ENCODE results near the gene MPRIP.

Gene MPRIP

DNA sequence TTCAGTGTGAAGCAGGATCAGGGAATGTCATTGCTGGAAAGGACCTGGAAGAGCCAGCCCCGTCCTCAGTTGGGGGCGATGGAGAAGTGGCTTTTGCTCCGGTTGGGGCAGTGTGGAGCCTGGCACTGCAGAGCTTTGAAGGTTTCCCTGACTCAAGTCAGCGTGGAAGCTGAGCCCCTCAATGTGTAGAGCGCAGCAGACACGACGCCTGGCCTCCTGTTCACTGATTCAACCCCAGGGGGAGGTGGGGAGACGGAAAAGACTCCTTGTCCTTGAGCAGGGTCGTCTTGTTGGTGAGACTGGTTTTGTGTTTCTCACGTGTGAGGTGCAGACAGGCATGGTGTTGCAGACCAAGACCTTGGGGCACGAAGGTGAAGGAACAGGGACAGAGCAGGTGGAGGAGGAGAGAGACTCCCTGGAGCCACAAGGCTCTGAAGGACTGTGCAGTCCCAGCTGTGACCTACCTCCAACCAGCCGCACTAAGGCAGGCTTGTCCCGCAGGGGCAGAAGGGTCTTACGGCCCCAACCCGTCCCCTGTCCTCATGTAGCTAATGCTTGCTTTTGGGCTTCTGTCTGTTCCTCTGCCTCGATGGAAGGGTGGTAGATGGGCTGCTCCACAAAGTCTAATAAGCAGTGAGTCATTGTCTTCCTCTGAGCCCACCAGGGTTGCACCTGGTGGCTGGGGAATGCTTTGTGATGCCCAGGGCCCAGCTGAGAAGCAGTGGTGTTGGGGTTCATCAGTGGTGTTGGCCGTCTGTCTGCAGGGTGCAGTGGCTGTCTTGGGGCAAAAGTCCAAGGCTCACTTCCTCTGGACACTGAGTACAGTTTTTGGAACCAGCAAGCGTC is 47.8 kb downstream of the MPRIP start:
- DNase-seq, result no peak

DNA sequence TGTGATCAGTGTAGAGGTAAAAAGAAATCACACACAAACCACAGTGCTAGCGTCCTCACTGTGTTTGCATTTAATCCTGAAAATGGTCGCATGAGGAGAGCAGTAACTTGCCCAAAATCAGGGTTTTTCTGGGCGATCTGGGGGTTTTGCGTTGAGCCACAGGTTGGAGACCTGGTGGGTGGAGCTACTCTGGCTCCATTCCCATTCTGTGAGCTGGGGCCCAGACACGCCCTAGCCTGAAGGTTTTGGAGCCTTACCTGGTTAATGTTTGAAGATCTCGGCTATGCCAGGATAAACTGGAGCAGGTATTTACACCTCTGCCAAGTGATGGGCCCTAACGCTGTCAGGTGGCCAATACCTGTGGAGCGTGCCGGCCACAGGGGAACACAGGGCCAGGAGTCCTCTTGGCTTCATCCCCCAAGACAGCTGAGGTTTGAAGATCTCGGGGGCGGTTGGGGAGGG is 48.4 kb downstream of the MPRIP start:
- DNase-seq, result no peak

DNA sequence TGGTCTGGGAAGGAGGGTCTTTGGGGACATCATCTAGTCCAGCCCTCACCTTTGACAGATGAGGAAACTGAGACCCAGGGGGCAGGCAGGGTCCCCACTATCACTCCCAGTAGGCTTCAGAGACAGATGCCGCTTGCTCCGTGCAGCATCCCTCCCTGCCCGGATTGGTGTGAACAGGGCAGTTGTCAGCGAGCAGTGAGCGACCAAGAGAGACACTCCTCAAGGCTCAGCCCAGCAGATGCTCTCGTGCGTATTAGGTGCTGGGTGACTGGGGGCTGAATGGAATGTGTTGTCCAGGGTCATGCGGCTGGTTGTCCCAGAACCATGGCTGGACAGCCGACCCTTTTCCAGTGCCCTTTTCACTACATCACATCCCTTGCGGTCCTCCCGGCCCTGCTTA is 49.0 kb downstream of the MPRIP start:
- DNase-seq, result no peak

DNA sequence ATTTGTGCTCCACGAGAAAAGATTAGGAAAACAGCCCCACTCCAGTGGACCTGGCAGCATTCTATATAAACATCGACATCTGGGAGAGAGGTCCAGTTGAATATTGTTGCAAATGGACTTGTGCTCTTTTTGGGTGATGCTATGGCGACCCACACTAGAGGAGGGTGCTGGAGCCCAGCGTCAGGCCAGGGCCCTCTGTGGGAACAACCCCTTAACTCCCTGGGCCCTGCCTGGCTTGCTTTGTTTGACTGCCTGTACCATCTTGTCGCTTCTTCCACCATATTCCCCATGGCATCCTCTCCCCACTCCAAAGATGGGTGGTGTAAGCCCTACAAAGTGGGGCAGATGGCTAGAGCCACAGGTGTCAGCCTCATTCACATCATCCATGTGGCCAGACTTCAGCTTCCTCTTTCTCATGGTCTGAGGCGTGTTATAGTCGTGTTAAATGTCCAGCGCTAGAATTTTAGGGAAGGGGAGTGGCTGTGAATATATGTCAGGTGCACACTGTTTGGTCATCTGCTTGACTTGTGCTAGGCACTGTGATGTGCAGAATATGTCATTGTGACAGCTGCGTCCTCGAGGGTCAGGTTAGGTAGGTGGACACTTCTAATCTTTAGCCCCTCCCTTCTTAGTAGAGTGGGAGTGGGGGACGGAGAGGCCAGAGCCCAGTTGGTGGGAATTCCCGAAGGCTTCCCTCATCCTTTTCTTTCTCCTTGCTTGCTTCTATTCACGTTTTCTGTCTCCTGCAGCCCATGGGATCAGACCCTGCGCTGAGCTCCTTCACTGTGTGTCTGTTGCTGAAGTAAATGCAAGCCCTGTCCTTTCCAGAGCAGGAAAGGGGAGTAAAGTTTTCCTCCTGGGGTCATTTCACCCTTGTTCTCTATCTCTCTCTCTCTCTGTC is 49.8 kb downstream of the MPRIP start:
- DNase-seq, result no peak

DNA sequence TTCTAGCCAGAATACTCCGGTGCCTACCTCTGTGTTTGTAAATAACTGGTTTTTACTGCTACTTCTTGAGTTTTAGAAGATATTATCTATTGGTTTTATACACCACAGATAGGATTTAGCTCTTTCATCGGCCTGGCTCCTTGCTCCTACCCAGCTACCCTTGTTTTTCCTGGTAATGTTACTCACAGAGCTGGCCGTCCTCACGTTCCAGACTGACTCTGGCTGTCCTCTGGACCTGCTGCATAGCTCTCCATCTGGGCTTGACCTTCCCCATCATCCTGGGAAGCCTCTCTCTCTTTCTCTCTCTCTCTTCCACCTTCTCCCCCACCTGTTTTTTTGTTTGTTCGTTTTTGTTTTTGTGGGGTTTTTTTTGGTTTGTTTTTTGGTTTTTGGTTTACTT is 51.5 kb downstream of the MPRIP start:
- DNase-seq, result no peak

DNA sequence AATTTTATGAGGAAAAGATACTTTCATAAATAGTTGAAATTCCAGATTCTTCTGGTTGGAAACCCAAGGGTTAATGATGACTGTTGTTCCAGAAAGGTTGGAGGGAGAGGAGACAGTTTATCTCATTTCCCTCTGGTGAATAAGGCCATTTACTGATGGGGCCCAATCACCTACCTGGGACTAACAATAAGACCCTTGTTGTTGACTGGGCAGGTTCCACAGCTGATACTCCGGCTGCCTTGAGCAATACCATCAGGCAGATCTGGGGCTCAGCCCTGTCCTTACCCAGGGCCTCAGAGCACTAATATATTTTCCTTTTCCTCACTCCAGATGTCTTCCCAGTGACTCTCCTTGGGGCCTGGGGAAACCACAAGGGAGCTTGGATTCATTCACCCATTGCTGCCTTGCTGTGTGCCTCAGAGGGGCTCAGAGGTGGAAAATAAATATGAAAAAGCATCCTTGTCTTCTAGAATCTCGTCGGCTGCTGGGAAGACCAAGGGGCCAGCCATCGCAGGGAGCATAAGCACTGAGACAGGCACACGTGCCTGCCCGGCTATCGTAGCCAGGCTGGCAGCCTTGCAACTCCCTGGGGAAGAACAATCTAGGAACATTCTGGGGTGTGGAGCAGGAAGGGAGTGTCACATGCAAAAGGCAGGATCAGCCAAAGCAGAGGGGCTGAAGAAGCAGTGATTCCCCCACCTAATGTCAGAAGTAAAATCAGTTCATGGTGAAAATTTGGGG is 54.4 kb downstream of the MPRIP start:
- DNase-seq, result no peak

DNA sequence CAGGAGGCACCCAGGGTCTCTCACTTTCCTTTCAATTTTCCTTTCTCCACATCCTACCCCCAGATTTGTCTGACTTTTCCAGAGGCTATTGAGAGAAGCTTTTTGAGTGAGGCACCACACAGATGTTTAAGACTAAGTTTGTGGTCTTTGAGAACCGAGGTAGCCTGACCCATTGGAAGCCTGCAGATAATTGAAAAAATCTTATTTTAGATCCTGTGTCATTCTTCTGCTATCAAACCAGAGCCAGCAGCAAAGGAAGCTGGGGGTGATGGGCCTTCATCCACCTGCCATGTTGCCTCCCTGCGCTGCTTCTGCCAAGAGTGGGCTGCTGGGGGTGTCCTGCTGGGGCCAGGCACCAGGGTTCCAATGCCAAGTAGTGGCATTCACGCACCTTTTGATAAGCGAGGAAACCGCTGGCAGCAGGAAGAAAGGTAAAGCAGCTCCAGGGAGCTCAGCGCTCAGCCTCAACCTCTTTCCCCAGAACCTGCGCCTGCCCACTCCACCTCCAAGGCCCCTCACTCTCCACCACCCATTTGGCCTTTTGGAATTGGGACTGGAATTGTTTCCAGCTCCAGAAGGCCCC is 55.6 kb downstream of the MPRIP start:
- no peak for DNase-seq

DNA sequence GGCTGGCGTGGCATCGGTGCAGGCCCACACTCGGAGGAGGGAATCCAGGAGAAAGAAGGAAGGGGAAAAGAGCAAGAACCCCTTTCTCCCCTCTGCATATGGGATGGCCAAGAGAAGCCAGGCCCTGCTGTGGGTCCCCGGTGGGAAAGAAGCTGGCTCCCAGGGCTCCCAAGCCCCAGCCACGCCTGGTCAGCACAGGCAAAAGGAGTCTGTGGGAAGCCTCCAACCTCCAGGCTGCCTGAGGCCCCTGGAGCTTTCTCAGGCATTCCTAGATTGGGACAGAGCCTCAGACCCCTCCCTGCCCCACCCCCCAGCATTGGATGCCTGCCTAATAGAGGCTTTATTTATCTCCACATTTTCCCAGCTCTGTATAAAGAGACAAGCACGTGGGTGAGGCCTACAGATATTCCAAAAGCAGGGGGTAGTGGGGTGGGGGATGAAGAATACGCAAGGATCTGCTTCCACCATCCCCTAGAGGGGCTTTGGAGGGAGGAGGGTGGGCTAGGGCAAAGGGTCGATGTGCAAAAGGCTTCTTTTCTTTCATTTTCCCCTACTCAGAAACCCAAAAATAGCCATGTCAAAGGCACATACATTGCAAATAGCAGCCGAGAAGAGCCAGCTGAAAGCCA is 56.4 kb downstream of the MPRIP start:
- no peak for DNase-seq

DNA sequence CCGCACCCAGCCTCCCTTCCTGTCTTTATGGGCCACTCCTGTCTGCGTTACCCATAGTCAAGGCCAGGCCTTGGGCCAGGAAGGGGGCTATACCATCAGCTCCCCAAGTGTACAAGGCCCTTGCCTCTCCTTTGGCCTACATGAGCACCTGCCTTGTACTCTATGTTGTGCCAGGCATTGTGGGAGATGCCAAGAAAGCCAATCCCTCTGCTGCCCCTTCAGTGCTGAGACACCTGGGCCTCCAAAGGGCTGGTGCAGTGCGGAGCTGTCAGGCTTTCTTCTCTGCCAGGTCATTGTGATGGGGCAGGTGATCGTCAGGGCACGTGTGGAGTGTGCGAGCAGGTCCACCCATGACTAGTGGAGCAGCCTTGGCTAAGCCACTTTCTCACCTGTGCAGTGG is 59.9 kb downstream of the MPRIP start:
- no peak for DNase-seq

DNA sequence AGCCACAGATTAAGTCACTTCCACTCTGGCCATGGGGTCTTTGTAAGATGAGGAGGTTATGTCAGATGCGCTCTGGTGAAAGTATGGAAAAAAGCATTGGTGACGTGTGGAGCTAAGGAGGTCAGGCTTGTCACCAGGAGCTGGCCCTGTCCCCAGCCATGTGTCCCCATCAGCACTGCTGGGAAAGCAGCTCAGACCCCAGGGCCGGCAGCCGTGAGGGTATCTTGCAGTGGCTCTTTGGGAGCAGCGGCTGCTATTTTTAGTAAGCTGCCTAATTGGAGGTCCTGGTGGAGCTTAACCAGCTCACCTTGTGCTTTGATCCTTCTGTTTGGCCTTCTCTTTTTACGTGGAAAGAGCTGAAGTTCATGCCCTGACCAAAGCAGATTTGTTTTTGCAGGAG is 60.9 kb downstream of the MPRIP start:
- DNase-seq, result no peak

DNA sequence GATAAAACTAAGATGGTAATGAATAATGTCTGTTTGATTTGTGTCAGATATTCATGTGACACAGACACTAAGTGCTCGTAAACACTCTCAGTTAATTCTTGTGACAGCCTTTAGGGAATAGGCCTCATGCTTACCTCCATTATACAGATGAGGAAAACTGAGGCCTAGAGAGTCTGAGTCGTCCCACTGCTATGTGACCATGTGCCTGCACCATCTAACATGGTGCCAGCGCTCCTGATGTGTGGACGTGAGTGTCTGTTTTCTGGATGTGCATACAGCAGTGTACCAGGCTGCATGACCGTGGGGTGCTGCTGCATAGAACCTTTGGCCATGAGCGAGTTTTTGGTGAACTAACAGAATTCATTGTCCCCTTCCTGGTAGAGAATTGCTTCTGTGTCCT is 61.8 kb downstream of the MPRIP start:
- DNase-seq, result no peak

DNA sequence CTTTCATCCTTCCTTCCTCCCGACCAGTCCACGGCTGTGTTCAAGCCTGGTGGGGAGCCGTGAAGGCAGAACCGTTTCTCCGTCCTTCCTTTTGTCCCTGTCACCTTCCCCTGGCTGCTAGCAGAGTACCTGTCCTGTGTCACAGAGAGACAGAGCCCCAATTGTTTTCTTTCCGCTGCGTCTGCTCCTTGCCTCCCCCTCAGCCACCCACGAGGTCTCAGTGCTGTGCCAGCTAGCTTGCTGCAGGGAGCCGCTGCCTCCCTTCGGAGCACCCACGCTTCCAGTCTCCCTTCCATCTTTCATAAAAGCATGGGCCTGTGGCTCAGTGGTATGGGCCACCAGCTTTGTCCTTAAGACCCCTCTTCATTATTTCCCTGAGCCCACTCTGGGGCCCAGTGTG is 62.2 kb downstream of the MPRIP start:
- DNase-seq, result no peak

DNA sequence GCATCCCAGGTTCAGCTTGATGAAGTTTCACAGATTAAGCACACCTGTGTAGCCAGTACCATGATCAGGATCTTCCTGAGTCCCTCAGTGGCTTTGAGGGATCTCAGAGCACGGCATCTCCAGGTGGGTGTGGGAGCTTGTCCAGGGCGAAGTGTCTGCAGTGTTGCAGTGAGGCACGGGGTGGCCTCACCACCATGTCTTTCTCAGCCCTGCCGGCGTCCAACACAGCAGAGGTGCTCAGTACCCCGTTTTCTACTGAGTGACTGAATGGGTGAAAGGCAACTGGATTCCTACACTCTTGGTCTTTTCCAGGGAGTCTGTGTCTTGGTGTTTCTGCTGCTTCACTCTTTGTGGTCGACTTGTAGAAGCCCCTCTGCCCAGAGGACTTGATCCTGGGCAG is 63.7 kb downstream of the MPRIP start:
- DNase-seq, result no peak

DNA sequence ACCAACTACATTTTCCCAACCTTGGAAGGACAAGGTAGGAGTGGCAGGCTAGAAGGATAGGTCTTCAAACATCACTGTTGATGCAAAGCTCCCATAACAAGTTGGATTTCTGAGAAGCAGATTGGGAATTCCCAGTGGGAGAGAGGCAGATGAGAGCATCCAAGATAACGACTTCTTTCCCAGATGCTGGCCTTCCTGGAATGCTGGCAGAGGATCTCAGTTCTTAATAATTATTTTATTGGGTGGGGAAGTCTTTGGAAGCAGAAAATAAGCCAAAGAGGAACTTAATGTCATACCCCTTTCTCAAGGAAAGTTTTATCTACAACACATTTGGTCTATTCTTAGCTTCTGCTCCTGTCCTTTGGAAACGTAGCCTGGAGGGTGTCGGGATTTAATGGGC is 64.5 kb downstream of the MPRIP start:
- DNase-seq, result no peak

DNA sequence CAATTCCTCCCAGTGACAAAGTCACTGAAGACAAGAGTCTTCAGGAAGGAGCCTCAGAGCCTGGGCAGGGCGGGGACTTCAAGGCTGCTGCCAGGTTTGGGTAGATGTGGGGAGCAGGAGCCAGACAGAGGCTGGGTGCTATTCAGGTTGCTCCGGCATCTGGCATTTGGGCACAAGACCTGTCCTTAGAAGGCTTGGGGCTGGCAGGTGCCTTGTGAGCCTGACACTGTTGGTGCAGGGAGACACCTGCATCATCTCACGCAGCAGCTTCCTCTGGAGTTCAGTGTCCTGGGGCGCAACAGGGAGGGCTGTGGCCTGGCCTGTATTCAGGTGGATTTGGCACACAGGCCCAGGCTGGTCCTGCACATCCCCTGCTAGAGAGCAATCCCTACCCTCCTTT is 65.0 kb downstream of the MPRIP start:
- DNase-seq, result no peak

DNA sequence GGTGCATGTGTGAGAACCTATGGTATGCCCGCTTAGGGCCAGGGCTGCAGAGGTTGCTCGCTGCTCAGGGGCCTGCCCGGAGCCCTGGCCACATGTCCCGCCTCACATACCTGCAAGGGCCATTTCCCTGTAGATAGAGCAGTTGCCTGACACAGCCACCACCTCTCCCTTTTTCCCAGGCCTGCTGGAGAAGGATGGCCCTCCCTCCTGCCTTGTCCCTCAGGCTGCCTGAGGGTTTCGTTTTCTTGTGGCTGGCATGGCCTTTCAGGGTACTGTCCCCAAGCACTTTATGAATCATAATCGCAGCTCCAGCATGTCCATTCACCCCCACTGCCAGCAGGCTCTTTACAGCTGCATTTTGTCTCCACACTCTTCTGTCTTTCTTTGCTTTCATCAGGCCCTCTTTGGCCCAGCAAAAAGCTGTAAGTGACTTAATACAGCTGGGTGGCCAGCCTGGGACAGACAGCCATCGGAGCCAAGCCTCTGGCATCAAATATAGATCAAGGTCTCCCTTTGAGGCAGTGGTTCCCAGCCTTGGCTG is 65.7 kb downstream of the MPRIP start:
- DNase-seq, result no peak

DNA sequence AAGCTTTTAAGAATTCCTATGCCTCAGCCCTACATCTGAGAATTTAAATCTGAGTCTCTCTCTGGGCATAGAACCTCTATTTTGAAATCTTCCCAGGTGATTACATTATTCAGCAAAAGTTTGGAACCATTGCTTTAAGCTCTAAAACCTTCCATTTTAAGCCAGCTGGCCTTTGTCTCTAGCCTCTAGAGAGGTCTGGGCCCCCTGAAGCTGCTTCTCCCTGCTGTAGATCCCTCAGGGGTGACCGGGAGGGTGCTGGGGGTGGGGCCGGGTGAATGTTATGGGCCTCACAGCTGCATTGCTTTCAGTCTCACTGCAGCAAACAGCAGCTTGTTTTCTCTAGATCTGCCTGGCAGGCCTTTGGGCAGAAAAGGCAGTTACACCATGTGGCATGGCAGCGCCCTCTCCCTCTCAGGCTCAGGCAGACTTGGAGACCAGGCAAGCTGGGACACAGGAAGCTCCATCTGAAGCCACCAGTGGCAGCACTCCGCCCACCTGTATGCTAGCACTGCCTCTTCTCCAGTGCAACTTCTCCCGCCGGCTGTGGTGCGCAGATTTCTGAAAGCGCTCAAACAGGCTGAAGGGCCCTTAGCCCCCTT is 66.3 kb downstream of the MPRIP start:
- no peak for DNase-seq

DNA sequence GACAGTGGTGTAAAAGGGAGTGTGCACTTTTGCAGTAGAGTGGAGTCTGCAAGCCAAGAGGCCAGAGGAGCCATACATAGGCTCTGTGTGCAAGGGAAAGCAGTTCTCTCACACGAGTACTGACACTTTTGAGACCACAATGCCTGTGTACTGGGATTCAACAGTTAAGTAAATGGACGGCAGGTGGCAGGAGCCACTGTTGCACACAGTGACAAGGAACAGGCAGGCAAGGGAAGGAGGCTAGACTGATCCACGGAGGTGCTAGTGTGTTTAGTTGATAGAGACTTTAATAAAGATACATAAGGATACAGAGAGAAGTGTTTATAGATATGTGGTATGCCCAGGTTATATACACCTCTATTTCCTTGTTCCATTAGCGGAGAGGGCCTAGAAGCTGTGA is 67.0 kb downstream of the MPRIP start:
- no peak for DNase-seq

DNA sequence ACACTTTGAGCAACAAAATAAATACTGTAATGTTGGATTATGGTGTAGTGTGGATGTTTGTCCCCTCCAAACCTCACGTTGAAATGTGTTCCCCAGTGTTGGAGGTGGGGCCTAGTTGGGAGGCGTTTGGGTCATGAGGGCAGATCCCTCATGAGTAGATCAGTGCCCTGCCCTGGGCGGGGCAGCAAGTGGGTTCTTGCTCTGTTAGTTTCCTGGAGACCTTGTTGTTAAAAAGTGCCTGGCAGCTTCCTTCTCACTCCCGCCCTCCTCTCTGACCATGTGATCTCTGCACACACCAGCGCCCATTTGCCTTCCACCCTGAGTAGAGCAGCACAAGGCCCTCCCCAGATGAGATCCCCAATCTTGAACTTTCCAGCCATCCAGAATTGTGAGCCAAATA is 67.7 kb downstream of the MPRIP start:
- no peak for DNase-seq

DNA sequence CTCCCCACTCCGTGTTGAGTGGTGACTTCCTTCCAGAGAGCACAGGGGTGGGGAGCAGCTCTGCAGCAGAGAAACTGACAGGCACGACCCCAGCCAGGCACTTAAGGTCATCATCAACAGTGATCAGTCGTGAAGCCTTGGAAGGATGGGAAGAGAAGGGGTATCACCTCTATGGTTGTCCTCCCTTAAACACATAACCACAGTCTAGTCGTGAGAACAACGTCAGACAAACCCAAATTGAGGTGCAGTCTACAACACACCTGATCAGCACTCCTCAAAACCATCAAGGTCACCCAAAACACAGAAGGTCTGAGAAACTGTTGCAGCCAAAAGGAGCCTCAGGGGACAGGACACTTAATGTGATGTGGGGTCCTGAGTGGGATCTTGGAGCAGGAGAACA is 68.3 kb downstream of the MPRIP start:
- DNase-seq, result no peak

Measured in stimulated activated CD4-positive, alpha-beta T cell treated with anti-CD3 and anti-CD28 coated beads, Interleukin-1b, Interleukin-23, amount 100 ng/mL, for 48 hours (primary cell).